ENCODE measurements around the gene NPAS1.

DNA sequence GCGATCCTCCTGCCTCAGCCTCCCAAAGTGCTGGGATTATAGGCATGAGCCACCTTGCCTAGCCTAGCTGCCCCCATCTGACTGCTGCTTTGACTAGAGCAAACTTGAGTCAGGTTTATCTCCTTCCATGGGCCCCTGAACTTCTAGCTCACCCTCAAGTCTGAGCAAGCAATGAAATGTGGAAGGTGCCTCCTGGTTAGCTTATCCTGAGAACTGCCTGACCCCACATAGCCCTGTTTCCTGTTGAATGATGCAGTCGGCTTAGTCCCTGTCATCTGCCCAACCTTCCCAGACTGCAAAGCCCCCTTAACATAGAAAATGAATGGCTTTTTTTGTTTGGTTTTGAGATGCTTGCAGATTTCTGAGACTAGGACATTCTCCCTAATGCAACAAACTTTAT, 37.7 kb downstream of the NPAS1 start:
- TF ChIP-seq, protein P1, sequence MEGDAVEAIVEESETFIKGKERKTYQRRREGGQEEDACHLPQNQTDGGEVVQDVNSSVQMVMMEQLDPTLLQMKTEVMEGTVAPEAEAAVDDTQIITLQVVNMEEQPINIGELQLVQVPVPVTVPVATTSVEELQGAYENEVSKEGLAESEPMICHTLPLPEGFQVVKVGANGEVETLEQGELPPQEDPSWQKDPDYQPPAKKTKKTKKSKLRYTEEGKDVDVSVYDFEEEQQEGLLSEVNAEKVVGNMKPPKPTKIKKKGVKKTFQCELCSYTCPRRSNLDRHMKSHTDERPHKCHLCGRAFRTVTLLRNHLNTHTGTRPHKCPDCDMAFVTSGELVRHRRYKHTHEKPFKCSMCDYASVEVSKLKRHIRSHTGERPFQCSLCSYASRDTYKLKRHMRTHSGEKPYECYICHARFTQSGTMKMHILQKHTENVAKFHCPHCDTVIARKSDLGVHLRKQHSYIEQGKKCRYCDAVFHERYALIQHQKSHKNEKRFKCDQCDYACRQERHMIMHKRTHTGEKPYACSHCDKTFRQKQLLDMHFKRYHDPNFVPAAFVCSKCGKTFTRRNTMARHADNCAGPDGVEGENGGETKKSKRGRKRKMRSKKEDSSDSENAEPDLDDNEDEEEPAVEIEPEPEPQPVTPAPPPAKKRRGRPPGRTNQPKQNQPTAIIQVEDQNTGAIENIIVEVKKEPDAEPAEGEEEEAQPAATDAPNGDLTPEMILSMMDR (IDR thresholded peaks at IDR 0.05), result no peak
- TF ChIP-seq POLR2A (IDR thresholded peaks at IDR 0.05), result no peak
